Hematopoietic multipotent progenitor cell treated with erythropoietin and hydrocortisone succinate and interleukin-3 and kit ligand, for 4 days (in vitro differentiated cells): ENCODE results near the gene SLFN5.
A peak's percentile ranks its signal among the peaks of the same experiment; 100 is the strongest.
"Not testable (repeated sequence)": the region's sequence is repeated elsewhere in the genome, so short reads cannot be mapped to it uniquely, and the experiment has no call there.

Experiments
- DNase-seq: peaks from one replicate; pipeline ENCODE4 v3.0.0-alpha.2; 2015

SLFN5 gene

GRCh38 chr17:35243561-35244340 lies 879 bp downstream of the SLFN5 start:
- DNase-seq = peak; percentile 30

DNA sequence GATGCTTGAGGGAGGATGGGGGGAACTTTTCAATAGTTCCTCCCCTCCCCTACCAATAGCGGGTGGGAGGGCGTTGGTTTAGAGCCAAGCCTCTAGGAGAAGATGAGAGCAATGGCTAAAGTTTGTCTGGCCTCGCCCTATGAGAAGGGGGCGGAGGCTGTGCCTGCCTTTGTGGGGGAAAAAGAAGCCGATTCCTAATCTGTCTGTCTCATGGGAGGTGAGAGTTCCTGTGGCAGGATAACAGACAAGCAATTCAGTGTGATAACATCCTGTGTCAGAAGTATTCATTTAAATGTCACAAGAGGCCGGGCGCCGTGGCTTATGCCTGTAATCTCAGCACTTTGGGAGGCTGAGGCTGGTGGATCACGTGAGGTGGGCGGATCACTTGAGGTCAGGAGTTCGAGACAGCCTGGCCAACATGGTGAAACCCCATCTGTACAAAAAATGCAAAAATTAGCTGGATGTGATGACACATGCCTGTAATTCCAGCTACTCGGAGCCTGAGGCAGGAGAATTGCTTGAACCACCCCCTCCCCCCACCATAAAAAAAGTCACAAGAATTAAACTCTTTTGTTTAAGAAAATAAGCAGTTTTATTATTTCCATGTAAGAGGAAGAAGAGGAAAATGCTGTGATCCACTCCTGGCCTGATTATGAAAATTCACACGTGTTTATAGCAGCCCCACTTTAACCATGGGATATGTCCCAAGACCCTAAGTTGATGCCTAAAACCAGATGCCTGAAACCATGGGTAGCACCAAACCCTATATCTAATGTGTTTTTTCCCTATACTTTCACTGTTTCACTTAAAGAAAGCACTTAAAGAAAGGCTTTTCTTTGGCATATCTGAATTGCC lies 1.7 kb downstream of the SLFN5 start:
- DNase-seq = peak; percentile 66

DNA sequence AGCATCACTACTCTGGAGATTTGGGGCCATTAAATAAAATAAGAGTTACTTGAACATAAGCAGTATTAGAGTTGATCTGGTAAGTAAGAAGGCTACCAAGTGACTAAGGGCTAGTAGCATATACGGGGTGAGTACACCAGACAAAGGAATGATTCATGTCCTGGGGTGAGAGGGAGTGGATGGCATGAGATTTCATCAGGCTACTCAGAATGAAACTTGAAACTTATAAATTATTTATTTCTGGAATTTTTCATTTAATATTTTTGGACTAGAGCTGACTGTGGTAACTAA lies 2.3 kb downstream of the SLFN5 start:
- DNase-seq = no peak

DNA sequence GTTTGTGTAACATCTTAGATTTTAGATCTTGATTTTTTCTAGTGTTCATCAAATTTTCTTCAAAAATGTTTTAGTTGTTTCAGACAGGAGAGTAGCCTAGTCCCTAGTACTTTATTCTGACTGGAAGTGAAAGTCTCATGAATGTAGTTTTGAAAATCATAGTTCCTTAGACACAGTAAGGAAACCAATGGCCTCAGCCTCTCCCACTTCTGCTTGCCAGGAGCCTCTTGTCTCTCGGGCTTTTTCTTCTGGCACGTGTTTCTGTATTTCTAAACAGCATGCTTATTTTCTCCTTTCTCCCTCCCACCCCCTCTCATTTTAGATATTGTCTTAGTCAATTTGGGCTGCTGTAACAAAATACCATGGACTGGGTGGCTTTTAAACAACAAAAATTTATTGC lies 9.8 kb downstream of the SLFN5 start:
- no peak for DNase-seq

DNA sequence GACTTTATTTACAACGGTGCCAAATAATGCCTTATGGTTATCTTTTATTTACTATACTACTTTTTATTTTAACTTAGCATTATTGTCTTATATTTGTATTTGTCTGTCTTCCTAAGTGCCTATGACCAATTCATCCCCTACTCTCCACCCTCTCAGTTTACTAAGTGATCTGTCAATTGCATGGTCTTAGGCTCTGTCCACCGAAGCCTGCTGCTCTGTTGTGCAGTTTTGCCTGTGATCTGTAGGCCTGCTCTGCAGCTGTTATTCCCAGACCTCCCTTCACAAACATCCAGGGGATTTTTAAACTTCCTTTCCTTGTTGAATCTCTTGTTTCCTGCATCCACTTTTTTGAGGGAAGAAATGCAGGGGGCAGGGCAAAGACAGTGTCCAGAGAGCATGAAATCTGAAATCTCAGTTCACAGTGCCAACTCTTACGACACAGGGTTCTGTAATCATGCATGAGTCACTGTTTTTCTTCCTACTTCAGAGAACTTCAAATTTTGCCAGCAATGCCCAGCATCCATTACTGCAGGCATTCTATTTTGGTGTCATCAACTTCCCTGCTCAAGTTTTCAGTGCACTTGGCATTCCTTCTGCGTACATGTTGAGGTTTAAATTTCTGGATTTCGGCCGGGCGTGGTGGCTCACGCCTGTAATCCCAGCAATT lies 11.4 kb downstream of the SLFN5 start:
- DNase-seq = peak; percentile 30

DNA sequence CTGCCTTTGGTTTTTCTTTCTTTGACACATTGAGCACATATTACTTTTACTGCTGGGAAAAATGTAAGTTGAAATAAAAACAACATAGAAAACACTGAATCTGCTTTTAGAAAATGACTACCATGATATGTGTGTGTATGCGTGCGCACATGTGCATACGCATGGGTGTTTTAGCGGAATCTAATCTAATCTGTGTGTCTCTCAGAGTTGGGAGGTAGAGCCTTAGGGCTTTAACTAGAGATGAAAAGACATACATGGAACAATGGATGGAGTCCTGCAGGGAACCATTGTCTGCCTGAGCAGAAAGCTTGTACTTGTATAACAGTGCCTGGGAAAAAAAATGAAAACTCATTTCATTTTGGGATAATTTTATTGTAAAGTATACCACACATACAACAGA lies 12.4 kb downstream of the SLFN5 start:
- DNase-seq = no peak

DNA sequence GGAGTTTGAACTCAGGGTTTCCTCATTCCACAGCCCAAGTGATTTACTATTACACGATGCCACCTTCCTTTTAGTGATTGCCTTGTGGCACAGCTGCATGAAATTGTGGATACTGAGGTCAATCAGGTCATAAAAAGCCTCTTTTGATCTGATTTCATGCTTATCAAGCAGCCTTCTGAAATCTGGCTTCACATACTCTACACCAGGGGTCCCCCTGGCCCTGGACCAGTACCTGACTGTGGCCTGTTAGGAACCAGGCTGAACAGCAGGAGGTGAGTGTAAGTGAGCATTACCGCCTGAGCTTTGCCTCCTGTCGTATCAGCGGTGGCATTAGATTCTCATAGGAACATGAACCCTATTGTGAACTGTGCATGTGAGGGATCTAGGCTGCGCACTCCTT lies 13.8 kb downstream of the SLFN5 start:
- DNase-seq = no peak

DNA sequence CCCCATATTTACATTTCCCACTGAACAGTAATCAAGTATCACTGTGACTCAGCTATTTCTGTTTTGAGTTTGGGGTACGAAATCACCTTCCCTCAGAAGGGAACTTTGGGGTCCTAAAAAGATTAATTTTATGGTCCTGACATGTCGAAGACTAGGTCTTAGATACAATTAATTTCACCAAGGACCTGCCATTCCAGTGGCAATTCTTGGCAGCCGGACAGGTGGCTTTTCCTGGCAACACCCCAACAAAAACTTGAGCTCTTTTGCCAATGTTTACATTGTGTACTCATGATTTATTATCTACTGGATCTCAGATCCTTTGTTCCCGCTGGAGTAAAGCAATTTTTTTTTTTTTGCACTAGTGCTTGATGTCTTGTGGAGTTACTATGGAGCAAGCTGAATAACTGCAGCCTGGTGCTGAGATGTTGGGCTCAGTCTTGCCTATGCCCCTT lies 14.4 kb downstream of the SLFN5 start:
- DNase-seq = no peak

DNA sequence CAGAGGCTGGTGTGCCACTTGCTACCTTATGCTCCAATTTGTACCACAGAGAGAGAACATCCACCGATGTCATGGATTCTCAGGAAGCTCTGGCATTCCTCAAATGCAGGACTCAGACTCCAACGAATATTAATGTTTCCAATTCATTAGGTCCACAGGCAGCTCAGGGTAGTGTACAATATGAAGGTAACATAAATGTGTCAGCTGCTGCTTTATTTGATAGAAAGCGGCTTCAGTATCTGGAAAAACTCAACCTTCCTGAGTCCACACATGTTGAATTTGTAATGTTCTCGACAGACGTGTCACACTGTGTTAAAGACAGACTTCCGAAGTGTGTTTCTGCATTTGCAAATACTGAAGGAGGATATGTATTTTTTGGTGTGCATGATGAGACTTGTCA lies 16.1 kb downstream of the SLFN5 start:
- DNase-seq = no peak

DNA sequence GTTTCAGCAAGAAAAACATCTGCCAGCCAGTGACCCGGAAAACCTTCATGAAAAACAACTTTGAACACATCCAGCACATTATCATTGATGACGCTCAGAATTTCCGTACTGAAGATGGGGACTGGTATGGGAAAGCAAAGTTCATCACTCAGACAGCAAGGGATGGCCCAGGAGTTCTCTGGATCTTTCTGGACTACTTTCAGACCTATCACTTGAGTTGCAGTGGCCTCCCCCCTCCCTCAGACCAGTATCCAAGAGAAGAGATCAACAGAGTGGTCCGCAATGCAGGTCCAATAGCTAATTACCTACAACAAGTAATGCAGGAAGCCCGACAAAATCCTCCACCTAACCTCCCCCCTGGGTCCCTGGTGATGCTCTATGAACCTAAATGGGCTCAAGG lies 22.2 kb downstream of the SLFN5 start:
- no peak for DNase-seq

DNA sequence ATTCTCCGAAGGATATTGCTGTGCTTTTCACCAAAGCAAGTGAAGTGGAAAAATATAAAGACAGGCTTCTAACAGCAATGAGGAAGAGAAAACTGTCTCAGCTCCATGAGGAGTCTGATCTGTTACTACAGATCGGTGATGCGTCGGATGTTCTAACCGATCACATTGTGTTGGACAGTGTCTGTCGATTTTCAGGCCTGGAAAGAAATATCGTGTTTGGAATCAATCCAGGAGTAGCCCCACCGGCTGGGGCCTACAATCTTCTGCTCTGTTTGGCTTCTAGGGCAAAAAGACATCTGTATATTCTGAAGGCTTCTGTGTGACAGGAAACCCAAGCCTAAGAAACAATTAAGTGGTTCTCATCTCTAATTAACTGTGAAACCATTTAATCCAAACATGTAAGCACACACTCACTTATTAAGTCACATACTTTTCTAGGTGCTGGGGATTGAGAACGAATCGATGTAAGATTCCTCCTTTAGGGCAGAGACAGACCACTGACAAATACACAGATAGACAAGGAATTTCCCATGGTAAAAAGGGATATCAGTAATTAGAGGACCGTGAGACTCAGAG lies 22.8 kb downstream of the SLFN5 start:
- DNase-seq = no peak

DNA sequence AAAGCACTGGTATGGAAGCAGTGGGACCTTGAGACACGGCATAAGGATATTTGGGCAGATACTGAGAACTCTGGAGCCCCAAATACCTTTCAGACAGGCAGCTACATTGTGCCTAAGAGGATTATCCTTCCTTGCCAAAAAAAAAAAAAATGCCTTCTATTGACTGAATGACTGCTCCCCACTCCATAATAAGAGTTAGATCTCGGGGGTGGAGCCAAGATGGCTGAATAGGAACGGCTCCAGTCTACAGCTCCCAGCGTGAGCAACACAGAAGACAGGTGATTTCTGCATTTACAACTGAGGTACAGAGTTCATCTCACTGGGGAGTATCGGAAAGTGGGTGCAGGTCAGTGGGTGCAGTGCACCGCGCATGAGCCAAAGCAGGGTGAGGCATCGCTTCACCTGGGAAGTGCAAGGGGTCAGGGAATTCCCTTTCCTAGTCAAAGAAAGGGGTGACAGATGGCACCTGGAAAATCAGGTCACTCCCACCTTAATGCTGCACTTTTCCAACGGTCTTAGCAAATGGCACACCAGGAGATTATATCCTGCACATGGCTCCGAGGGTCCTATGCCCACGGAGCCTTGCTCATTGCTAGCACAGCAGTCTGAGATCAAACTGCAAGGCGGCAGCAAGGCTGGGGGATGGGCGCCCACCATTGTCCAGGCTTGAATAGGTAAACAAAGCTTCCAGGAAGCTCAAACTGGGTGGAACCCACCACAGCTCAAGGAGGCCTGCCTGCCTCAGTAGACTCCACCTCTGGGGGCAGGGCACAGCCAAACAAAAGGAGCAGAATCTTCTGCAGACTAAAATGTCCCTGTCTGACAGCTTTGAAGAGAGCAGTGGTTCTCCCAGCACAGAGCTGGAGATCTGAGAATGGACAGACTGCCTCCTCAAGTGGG lies 31.5 kb downstream of the SLFN5 start:
- DNase-seq = not testable (repeated sequence)

GRCh38 chr17:35278454-35278853 lies 35.6 kb downstream of the SLFN5 start:
- not testable (repeated sequence) for DNase-seq

DNA sequence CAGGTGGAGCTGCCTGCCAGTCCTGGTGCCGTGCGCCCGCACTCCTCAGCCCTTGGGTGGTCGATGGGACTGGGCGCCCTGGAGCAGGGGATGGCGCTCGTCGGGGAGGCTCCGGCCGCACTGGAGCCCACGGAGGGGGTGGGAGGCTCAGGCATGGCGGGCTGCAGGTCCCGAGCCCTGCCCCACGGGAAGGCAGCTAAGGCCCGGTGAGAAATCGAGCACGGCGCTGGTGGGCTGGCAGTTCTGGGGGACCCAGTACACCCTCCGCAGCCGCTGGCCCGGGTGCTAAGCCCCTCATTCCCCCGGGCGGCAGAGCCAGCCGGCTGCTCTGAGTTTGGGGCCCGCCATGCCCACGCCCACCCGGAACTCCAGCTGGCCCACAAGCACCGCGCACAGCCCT lies 36.0 kb downstream of the SLFN5 start:
- not testable (repeated sequence) for DNase-seq

GRCh38 chr17:35283767-35284166 lies 40.9 kb downstream of the SLFN5 start:
- DNase-seq = no peak

- no peak for DNase-seq
Measured at GRCh38 chr17:35284955-35285354, 42.1 kb downstream of the SLFN5 start.

DNA sequence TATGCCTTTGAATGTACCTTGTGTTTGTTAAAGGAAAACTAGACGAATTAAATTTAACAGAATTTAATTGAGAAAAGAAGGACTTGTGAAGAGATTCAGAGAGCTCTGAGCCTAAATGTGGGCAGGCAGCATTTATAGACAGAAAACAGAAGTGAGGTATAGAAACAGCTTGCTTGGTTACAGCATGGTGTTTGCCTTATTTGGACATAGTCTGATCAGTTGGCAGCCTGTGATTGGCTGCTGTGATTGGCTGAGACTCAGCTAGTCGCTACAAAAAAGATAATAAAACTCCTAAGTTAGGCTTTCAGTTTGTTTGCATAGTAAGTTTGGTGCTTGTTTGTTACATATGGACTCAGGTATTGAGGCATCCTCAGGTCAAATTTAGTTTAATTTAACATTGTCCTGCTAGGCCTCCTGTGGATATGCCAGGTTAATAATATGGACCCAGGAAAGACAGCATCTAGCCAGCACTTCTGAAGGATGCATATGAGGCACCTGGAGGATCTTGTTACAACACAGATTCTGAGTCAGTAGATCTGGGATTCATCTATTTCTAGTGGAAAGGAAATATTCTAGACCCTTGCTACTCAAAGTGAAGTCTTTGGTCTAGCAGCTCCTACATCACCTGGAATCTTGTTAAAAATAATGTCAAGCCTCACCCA lies 43.4 kb downstream of the SLFN5 start:
- DNase-seq = peak; percentile 10

DNA sequence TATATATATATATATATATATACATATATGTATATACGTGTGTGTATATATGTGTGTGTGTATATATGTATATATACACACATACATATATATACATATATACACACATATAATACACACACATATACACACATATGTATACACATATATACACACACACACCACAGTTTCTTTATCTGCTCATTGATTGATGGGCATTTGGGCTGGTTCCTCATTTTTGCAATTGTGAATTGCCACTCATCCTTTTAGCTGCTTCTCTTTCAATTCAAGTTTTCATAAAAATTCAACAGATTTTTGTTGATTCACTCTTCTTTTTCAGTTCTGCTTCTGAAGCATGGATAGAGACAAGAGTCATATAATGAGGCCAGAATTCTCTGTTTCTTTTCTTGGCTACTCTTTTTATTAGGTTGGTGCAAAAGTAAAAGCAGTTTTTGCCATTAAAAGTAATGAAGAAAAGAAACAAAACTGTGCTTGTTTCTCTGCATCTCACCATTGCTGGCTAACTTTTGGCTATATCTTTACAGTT lies 44.5 kb downstream of the SLFN5 start:
- DNase-seq = peak; percentile 20

GRCh38 chr17:35289222-35289621 lies 46.4 kb downstream of the SLFN5 start:
- no peak for DNase-seq

DNA sequence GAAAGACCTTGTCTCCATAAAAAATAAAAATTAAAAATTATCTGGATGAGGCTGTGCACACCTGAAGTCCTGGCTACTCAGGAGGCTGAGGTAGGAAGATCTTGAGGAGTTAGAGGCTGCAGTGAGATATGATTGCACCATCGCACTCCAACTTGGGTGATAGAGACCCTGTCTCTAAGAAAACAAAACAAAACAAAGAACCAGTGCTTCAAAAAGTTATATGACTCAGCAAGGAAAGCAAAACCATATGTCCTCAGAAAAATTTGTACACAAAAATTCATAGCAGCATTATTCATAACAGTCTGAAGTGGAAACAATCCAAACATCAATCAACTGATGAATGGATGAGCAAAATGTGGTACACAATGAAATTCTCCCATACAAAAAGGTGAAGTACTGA lies 48.9 kb downstream of the SLFN5 start:
- DNase-seq = no peak

GRCh38 chr17:35293151-35293847 lies 50.4 kb downstream of the SLFN5 start:
- DNase-seq = peak; percentile 52
